Measurements from ENCODE around the gene DCK. TPM values are rescaled to one million over a fixed set of nuclear protein-coding genes. Genes with fewer than 3 reads are reported as not detected.
"Not testable (repeated sequence)": the region's sequence is repeated elsewhere in the genome, so short reads cannot be mapped to it uniquely, and the experiment has no call there.

Gene DCK
- polyA plus RNA-seq, 4 donors = 33.5 to 47.1 (median 42.3) TPM

GRCh38 chr4:70997546-70997945, 4.1 kb downstream of the DCK start:
- DNase-seq (ENCODE audit: low read depth in 4 of 4, low spot score in 3 of 4) = no peak

DNA sequence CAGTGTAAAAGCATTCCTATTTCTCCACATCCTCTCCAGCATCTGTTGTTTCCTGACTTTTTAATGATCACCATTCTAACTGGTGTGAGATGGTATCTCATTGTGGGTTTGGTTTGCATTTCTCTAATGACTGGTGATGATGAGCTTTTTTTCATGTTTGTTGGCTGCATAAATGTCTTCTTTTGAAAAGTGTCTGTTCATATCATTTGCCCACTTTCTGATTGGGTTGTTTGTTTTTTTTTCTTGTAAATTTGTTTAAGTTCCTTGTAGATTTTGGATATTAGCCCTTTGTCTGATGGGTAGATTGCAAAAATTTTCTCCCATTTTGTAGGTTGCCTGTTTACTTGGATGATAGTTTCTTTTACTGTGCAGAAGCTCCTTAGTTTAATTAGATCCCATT, 6.2 kb downstream of the DCK start:
- DNase-seq (ENCODE audit: low read depth in 4 of 4, low spot score in 3 of 4) = not testable (repeated sequence)

GRCh38 chr4:71001363-71001762, 7.9 kb downstream of the DCK start:
- DNase-seq (ENCODE audit: low read depth in 4 of 4, low spot score in 3 of 4) = not testable (repeated sequence)

DNA sequence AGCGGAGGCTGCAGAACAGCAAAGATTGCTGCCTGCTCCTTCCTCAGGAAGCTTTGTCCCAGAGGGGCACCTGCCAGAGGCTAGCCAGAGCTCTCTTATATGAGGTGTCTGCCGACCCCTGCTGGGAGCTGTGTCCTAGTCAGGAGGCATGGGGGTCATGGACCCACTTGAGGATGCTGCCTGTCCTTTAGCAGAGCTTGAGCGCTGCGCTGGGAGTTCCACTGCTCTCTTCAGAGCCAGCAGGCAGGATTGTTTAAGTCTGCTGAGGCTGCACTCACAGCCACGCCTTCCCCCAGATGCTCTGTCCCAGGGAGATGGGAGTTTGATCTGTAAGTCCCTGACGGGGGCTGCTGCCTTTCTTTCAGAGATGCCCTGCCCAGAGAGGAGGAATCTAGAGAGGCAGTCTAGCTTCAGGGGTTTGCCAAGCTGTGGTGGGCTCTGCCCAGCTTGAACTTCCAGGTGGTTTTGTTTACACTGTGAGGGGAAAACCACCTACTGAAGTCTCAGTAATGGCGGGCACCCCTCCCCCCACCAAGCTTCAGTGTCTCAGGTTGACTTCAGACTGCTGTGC, 10.9 kb downstream of the DCK start:
- DNase-seq (ENCODE audit: low read depth in 4 of 4, low spot score in 3 of 4) = no peak

DNA sequence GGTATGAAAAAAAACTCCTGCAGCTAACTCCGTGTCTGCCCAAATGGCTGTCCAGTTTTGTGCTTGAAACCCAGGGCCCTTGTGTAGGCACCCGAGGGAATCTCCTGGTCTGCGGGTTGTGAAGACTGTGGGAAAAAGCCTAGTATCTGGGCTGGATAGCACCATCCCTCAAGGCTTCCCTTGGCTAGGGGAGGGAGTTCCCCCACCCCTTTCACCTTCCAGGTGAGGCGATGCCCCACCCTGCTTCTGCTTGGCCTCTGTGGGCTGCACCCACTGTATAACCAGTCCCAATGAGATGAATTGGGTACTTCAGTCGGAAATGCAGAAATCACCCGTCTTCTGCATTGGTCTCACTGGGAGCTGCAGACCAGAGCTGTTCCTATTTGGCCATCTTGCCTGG, 11.6 kb downstream of the DCK start:
- DNase-seq (ENCODE audit: low read depth in 4 of 4, low spot score in 3 of 4) = not testable (repeated sequence)

DNA sequence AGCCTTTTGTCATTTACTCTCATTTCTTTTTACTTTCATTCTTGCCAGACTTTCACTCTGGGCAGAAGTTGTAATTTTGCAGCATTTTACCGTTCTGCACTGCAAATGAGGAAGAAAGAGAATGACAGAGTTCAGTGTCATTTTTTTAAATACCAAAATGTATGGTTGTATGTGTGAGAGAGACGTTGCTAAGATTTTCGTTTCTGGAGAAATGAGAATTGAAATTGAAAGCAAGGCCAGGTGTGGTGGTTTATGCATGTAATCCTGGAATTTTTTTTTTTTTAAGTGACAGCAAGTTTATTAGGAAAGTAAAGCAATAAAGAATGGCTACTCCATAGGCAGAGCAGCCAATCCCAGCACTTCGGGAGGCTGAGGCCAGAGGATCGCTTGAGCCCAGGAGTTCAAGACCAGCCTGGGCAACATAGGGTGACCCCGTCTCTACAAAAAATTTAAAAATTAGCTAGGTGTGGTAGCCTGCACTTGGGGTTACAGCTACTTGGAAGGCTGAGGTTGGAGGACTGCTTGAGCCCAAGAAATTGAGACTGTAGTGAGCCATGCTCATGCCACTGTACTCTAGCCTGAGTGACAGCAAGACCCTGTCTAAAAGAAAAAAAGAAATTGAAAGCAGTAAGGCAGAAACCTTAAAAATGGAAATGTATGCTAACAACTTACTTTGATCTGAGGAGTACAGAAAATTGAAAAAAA, 12.9 kb downstream of the DCK start:
- DNase-seq (ENCODE audit: low read depth in 4 of 4, low spot score in 3 of 4) = no peak

- no peak for DNase-seq (ENCODE audit: low read depth in 4 of 4, low spot score in 3 of 4)
These were observed 14.7 kb downstream of the DCK start for GRCh38 chr4:71008196-71008595.

- DNase-seq (ENCODE audit: low read depth in 4 of 4, low spot score in 3 of 4) = no peak
These were observed 15.6 kb downstream of the DCK start for GRCh38 chr4:71009086-71009485.

DNA sequence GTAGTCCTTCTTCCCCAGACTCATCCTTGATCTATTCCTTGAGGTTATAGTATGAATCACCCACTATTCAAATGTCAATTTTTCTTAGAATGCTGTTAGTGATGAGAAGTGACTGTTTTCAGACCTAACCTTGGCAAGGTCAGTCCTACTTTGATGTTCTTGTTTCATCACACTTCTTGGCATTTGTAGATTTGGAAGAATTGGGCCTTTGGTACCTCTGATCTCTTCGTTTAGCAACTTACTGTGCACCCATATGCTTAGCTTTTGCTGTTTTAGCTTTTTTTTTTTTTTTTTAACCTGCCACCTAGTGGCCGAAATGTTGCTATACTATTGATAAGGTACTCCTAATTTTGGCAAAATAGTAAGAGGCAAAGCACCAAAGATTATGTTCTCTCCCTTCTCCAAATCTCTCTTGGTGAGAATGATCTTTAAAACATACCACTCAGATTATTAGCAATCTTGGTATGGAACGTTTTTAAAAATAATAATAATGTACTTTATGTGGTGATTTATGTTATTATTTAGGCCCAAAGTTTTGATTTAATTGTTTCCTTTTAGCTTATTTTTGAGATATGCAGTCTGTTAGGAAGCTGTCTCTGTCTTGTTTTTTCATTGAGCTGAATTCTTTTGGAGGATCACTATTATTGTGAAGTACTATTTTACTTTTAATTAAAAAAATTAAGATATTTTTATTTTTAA, 16.6 kb downstream of the DCK start:
- DNase-seq (ENCODE audit: low read depth in 4 of 4, low spot score in 3 of 4) = no peak

GRCh38 chr4:71011451-71011850, 18.0 kb downstream of the DCK start:
- DNase-seq (ENCODE audit: low read depth in 4 of 4, low spot score in 3 of 4) = no peak

DNA sequence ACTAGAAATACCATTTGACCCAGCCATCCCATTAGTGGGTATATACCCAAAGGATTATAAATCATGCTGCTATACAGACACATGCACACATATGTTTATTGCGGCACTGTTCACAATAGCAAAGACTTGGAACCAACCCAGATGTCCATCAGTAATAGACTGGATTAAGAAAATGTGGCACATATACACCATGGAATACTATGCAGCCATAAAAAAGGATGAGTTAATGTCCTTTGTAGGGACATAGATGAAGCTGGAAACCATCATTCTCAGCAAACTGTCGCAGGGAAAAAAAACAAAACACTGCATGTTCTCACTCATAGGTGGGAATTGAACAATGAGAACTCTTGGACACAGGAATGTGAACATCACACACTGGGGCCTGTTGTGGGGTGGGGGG, 23.9 kb downstream of the DCK start:
- not testable (repeated sequence) for DNase-seq (ENCODE audit: low read depth in 4 of 4, low spot score in 3 of 4)

DNA sequence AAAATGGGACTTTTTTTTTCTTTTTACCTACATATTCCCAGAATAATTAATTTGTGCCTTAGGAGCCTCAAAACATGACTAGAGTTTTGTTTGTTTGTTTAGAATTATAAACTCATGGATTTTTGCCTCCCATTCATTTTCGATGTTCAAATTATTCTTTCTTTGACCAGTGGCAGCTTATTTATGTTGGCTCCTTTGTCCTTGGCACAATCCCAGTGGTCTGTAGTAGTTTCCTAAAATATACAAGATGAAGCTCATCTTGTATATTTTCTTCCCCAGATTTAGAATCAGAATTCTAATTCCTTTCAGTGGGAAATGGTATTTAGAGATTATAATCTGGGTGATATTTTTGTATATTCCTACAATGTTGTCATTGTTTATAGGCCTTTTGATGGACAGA, 27.2 kb downstream of the DCK start:
- no peak for DNase-seq (ENCODE audit: low read depth in 4 of 4, low spot score in 3 of 4)

- no peak for DNase-seq (ENCODE audit: low read depth in 4 of 4, low spot score in 3 of 4)
These were observed 32.2 kb downstream of the DCK start for GRCh38 chr4:71025654-71026053.

DNA sequence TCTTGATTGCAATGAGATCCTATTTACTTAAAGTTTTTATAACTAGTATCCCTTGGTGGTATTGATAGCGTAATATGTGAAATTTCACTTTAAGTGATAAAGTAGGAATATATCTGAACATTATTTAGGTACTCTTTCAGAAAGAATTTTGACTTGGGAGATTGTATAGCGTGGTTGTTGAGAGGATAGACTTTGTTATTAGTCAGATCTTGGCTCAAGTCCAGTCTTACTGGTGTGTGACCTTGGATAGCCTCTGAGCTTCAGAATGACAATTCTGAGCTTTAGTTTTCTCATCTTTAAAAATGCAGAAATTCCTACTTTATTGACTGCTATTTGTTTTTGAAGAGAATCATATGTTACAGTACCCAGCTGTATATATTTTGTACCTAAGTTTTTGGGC, 32.6 kb downstream of the DCK start:
- DNase-seq (ENCODE audit: low read depth in 4 of 4, low spot score in 3 of 4) = no peak

GRCh38 chr4:71027611-71028010, 34.2 kb downstream of the DCK start:
- DNase-seq (ENCODE audit: low read depth in 4 of 4, low spot score in 3 of 4) = no peak

- no peak for DNase-seq (ENCODE audit: low read depth in 4 of 4, low spot score in 3 of 4)
These were observed 36.1 kb downstream of the DCK start for GRCh38 chr4:71029504-71029903.

- DNase-seq (ENCODE audit: low read depth in 4 of 4, low spot score in 3 of 4) = not testable (repeated sequence)
These were observed 38.7 kb downstream of the DCK start for GRCh38 chr4:71032106-71032505.

DNA sequence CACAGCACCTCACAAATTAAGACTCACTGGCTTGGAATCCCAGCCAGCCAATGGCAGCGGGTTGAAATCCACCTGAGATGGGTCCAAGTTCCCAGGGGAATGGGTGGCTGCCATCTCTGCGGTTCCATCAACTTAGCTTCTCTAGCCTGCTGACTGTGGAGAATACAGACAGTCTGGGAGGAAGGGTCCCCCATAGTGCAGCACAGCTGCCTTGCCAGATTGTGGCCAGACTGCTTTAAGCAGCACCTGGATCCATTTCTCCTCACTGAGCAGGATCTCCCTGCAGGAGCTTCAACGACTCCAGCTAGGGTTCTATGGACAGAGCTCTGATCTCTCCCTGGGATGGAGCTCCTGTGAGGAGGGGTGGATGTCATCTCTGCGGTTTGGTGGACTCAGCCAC, 51.8 kb downstream of the DCK start:
- DNase-seq (ENCODE audit: low read depth in 4 of 4, low spot score in 3 of 4) = no peak

DNA sequence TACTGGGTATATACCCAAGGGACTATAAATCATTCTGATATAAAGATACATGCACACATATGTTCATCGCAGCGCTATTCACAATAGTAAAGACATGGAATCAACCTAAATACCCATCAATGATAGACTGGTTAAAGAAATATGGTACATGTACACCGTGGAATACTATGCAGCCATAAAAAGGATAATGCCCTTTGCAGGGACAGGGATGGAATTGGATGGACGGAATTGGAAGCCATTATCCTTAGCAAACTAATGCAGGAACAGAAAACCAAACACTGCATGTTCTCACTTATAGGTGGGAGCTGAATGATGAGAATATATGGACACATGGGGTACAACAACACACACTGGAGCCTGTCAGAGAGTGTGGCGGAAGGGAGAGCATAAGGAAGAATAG, 55.9 kb downstream of the DCK start:
- no peak for DNase-seq (ENCODE audit: low read depth in 4 of 4, low spot score in 3 of 4)

DNA sequence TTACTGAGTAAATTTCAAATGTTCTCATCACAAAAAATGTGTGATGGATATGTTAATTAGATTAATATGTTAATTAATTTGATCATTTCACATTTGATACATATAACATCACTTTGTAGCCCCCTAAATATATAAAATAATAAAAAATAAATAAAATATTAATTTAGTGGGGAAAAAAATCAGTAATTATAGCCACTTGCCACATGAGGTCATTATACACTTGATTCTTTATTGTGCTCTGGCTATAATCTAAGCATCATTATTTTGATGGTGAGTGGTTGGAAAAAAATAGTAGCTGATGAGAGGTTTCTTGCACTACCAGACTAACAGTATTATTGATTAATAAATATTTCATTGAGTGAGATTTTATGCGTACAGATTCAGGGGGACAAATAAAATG, 57.4 kb downstream of the DCK start:
- no peak for DNase-seq (ENCODE audit: low read depth in 4 of 4, low spot score in 3 of 4)

DNA sequence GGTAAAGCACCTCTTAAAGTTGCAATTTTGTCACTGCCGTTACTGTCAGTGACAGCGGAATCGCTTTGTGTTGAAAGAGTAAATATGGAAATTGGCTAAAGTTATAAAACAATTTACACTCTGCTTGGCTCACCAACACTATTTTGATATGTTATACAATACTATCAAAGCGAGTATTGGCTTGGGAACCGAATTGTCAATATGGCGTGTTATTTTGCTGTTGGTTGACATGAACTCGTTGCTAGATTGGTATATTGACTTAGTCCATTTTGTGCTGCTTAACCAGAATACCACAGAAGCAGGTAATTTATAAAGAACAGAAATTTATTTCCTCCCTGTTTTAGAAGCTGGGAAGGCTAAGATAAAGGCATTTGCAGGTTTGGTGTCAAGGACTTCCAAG, 58.6 kb downstream of the DCK start:
- no peak for DNase-seq (ENCODE audit: low read depth in 4 of 4, low spot score in 3 of 4)

- no peak for DNase-seq (ENCODE audit: low read depth in 4 of 4, low spot score in 3 of 4)
These were observed 59.3 kb downstream of the DCK start for GRCh38 chr4:71052716-71053115.
